Hematopoietic multipotent progenitor cell treated with erythropoietin and hydrocortisone succinate and interleukin-3 and kit ligand, for 15 days (in vitro differentiated cells): ENCODE measurements around the gene CSNK1E.

ENCODE experiments used
- DNase-seq: peaks from one replicate; pipeline ENCODE4 v3.0.0-alpha.2; 2015; ENCODE audit warnings: low spot score

Gene CSNK1E

DNA sequence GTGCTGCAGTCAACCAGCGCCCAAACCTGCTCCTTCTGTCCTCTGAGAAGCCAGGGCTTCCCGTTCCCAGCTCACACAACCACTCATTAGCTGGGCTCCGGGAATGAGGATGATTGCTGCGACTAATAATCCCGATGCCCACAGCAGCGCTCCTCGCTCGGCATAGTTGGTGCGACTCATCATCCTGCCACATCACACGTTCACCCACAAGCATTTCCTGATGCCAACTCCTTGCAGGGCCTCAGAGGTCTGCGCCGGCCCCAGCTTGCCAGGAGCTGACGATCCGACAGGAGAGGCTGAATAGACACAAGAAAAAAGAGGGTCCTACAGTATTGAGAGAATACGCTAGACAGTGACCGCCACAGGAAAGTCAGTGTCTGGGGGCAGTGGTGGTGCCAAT lies 10.6 kb upstream of the CSNK1E start:
- no peak for DNase-seq

DNA sequence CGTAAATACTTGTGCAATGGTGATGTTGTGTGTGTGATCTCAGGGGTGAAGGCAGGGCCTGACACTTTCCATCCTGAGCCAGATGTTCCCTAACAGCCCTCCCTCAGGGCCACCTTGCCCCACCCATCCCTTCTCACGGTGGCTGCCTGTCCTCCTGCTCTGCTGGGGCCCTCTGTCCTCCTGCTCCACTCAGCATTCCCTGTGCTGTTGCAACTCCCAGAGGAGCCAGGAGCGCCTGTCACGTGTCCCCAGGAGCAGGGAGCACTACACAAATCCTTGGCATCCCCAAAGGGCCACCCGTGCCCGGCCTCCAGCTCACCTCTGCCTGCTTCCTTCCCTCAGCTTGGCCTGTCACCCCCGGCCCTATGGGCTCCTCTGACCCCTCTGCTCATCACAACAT lies 10.2 kb upstream of the CSNK1E start:
- DNase-seq = no peak

DNA sequence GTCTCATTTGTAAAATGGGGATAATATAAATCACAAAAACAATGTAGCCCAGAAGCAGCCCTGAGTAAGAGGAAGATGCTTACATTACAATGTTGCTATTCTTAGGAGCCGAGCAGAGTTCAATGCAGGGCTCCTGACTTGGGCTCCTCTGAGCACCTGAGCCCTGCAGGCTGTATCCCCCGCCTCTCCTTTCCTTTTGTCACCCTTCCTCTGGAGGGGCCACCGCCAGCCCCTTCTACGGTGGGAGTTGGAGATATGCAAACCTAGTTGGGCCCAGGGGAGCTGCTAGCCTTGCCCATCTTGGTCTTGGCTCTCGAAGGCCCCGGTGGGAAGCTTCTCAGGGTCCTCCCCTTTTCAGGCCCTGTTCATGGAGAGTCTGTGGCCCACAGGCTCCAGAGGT lies 8.4 kb upstream of the CSNK1E start:
- no peak for DNase-seq

DNA sequence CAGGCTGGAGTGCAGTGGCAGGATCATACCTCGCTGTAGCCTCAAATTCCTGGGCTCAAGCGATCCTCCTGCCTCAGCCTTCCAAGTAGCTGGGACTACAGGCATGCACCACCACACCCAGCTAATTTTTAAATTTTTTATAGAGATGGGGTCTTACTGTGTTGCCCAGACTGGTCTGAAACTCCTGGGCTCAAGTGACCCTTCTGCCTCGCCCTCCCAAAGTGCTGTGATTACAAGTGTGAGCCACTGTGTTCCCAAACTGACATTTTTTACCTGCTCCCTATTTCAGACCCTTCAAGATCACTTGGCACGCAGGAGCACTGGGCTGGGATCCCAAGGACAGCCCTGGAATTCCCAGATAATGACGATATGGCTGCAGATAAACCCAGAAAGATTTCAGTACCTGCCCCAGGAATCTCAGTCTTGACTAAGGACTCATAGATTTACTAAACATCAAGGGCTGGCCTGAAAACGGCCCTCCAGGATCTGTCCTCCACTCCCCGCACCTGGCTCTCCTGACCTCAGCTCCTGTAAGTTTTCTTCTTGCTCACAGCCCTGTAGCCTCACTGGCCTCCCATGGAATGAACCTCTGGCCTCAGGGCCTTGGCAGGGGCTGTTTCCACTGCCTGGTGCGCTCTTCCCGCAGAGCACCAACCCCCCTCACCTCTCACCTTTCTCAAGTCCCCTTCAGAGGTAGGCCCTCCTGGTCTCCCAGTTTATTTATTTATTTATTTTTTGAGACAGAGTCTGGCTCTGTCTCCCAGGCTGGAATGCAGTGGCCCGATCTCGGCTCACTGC lies 3.6 kb upstream of the CSNK1E start:
- no peak for DNase-seq

DNA sequence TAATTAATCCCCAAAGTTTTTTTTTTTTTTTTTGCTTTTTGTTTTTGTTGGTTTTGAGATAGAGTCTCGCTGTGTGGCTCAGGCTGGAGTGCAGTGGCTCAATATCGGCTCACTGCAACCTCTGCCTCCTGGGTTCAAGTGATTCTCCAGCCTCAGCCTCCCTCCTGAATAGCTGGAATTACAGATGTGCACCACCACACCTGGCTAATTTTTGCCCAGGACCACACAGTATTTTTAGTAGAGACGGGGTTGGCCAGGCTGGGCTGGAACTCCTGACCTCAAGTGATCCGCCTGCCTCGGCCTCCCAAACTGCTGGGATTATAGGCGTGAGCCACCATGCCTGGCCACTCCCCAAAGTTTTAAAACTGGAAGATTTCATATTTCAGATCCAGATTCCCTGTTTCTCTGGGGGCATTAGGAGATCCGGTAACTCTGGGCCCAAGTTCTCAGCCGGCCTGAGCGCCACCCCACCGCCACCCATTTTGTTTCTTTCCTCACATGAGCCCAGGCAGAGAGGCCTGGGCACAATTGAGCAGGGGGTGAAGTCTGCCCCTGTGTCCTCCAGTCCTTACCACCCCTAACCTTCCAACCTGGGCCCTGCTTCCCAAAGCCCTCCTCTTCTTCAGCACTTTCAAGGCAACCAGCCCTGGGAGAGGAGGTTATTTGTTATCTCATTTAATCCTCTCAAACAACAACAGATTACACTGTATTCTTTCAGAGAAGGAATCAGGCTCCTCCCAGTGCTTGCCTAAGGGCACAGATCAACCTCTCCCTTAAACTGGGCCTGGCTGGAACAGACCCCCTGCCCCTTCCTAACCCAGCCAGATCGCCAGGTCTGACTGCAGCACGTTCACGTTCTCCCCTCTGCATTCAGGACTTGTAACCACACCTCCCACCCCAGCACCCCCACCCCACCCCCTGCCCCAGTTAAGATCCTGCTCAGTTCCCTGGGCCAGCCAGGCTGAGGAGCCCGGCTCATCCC lies 1.9 kb upstream of the CSNK1E start:
- no peak for DNase-seq

DNA sequence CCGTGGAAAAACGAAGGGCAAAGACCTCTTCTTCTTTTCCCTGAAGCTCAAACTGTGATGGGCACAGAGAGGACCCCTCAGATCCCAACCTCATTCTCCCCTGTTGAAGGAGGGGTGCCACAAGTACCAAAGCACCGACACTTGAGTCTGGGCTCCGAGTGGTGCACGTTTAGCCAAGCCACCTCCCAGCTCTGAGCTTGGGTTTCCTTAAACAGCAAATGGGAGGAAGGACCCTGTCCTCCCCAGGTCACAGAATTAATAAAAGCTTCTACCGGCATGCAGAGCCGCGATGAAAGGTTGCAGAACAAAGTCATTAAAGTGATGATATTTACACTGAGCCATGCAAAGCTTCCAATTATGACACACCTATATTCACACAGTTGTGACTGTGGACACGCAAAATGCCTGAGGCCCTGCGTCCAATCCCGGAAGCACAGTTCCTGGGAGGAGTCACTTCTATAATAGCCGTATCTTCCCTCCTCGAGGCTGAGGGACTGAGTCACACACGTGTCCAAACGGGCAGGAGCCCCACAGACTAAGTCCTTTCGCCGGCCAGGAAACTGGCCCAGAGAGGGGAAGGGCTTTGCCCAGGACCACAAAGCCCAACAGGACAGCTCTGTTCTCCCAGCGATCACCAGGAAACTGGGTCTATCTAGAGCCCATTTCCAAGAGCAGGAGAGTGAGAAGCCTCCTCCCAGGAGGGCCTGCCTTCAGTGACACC lies 922 bp upstream of the CSNK1E start:
- peak; percentile 53 for DNase-seq

DNA sequence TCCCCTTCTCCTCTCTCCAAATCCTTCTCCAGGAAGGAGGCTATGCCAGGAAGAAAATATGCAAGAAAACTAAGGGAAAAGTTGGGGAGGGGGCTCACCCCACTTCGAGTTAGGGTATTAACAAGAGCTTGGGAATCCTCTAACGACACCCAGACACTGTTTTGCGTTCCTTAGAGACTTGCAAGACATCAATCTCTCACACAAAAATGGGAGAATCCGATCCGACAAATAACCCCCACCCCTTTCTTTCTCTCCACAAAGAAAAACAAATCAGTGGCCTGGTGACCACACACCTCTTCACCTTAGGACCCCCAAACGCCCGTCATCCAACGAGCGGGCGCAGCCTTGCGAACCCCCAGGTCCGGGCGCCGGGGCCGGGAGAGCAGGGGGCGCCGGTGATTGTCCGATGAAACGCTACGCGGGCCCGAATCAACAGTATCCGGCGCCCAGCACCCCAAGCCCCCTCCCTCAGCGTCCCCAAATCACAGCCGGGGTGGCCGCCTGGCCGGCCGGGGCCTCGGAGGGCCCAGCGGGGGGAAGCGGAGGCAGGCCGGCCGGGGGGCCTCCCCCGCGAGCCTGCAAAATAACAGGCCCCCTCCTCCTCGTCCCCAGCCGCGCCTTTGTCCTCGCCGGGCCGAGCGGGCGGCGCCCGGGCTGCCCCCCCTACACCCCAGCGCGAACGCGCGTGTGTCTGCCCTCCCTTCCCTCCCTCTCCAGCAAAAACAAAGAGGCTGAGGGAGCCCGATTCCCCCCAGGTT lies 690 bp downstream of the CSNK1E start:
- no peak for DNase-seq

DNA sequence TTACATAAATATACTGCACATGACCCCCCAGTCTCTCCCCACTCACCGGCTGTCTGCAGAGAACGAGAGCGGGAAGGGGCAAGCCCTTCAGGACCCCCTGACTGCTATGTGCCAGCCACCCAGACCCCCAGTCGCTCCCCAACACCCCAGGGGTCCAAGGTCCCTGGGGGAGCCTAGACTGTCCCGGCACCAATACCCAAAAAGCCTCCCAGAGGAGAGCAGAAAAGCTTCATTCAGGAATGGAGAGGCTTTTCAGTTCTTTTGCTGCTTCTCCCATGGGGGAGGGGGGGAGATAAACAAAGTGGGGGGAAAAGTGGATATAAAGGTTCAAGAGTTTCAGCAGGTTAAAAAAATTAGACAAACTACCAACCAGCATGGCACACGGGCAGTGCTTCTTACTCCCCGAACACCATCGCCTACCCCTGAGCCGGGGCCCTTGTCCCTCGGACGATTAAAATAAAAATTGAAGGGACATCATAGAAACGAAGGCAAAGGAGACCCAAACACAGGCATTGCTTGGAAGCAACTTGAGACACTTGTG lies 1.3 kb downstream of the CSNK1E start:
- DNase-seq = no peak

DNA sequence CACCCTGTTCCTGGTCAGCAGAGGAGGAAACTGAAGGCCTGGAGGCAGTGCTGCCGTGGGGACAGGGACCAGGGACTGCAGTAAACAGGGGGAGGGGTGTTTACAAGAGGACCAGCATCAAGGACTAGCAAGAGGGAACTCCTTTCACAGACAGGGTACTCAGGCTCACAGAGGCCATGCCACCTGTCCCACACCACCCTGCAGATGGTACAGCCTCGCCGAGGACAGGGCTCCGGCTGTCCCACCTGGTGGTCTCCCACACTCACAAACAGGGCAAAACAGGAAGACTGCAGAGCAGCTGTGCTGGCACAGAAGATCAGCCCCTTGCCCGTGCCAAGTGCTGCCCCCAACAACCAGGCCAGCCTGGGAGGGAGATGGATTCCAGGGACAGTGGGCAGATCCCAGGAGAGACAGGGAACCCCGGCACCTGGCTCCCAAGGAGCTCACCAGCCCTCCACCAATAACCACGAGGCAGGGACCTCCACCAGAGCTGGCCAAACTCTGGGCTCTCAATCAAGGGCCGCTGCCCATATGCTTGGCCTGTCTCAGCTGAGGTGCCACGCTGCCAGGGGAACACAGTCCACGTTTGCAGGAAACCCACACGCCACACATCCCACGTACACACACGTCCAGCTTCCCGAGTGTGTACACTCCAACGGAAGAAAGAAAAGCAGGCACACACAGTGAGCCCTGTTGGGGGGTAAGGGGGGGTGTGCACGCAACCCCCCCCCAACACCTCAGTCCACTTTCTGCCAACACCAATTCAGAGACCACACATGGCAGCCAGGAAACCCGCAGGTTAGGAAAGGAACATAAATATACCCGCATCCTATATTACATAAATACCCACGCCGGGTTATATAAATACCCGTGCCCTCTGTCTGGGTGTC lies 2.1 kb downstream of the CSNK1E start:
- no peak for DNase-seq

DNA sequence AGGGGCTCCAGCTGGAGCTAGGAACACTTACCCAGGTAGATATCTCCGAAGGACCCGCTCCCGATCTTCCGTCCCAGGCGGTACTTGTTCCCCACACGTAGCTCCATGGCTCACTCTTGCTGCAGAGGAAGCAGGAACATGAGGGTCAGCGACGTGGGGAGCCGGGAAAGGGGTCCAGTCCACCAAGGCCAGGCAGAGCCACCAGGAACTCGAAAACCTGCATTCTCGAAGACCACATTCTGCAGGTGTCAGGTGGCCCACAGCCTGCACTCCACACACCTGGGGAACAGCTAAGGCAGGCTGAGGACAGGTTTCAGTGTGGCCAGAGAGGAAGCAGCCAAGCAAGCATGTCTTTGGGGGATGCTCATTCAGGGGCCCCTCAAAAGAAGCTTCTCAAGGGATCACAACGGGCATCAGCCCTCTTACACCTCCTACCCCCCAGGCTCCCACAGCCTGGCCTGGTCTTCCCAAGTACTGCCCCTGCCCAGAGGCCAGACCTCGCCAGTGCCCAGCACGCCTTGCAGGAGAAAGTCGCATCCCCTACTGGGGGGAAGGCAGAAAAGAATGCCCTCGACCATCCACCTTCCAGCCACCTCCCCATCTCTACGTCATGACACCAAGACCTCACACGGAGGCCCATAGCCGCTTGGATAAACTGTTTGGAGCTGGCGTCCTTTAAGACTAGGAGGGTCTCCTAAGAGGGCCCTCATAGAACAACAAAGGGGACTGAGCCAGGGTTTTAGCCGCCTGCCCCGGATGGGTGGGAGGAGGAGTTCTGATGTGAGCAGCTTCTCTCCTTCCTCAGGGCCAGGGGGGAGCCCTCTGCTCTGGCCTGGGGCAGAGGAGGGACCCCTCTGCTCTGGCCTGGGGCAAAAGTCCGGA lies 2.9 kb downstream of the CSNK1E start:
- DNase-seq = no peak

DNA sequence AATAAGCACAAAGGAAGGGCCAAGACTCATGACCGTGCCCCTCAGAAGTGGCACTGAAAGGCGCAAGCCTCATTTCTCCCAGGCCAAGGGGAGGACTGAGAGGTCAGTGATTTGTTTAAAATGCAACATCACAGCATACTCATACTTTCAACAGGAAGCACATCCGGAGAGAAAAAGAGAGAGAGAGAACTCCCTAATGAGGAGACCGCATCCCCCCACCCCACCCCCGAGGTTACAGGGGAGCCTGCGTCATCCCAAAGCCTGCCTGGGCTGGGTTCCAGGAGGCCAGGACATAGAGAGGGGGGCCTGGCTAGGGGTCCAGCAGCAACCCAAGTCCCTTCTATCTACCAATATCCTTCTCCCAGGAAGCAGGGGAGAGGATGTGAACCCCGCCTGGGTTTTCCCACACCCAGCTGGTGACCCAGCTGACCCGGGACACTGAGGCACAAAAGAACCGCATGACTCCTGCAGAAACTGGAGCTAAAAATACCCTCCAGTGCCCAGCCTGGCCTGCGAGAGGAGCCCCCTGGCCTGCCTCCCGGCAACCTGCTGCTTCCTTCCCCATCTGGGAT lies 3.8 kb downstream of the CSNK1E start:
- no peak for DNase-seq

DNA sequence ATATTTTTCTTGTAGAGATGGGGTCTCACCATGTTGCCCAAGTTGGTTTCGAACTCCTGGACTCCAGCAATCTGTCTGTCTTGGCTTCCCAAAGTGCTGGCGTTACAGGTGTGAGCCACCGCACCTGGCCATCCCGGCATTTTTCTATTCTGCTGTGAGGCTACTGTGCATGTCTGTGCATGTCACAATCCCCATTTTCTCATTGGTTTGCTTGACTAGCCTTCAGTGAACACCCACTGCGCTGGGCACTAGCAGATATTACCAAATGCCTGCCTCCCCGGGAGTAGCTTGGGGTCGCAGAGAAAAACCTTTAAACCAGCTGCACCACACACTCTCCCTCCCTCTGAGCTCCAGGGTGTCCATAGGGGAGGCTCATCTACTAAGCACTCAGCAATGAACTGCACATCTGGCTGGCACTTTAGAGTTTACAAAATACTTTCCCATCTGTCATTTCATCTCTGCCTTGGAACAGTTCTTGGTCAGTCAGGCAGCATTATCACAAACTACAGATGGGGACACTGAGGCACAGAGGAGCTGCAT lies 4.9 kb downstream of the CSNK1E start:
- DNase-seq = no peak

DNA sequence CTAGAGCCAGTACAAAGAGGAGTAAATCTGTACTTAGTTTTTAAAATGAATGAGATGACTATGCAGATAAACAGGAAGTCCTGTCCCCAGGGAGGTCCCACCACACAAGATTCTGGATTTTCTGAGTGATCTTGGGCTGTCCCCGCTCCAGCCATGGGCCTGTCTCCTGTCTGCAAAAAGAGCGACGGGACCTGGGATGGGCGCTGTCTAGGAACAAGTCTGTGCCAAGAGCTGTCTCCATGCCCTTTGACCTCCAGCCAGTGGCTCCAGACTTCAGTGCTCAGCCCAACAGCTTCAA lies 6.0 kb downstream of the CSNK1E start:
- DNase-seq = no peak

DNA sequence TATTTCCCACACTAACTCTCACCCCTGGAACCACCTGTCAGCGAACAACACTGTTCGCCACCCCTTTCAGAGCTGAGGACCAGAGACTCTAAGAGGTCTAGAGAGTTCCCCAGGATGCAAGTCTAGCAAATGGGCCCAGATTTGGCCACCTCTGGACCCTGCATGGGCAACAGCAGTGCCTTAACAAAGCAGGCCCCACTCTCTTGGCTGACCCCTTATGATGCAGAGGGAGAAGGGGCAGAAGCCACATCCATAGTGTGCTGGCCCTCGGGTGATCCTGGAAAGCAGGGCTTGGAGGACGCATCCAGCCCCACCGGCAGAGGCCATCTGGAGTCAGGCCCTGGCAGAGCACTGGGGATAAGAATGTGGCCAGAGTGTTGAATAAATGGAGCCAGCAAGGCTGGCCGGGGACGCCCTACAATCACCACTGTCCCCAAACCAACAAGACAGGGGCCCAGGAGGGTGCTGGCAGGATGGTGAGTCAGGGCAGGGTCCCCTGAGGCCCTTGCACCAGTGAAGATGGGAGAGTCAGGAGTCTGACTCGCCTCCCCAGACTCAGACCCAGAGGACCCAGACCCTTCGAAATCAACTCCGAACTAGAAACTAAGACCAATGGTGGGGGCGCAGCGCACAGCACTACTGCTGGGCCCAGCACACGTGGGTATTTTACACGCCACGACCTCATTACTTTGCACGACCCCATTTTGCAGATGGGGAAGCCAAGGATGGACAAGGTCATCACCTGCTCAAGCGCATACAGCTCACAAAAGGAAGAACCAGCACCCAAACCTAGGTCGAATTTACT lies 6.5 kb downstream of the CSNK1E start:
- DNase-seq = no peak

DNA sequence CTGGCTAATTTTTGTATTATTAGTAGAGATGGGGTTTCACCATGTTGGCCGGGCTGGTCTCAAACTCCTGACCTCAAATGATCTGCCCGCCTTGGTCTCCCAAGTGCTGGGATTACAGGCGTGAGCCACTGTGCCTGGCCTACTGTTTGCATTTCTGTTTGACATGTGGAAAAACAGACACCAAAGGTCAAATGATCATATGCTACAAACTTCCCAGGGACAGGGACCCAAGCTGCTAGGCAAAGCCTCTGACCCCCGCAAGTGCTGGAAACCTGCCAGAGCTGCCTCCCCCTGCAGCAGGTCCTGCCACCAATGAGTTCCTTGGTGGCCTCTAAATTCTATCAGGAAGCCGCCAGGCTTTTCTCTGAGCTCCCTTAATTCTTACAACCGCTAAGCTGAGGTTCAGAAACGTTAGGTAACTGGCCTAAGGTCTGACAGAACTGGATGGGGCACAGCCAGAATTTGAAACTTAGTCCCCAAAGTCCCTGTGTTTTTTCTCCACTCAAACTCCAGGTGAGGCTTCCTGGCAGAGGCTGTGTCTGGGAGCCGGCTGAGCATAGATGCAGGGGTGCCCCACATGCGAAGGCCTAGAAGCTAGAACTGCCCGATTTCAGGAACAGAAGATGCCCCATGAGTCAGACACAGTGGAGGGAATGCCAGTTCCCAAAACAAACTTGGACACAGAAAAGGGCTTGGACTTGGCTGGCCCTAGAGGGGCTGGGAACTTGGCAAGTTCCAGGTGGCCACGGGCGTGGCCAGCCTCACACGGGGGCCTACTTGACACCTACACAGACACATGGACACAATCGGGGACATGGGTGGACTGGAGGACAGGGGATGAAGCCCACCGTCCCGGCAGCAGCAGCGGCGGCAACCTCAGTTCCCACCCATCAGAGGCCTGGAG lies 7.4 kb downstream of the CSNK1E start:
- no peak for DNase-seq

DNA sequence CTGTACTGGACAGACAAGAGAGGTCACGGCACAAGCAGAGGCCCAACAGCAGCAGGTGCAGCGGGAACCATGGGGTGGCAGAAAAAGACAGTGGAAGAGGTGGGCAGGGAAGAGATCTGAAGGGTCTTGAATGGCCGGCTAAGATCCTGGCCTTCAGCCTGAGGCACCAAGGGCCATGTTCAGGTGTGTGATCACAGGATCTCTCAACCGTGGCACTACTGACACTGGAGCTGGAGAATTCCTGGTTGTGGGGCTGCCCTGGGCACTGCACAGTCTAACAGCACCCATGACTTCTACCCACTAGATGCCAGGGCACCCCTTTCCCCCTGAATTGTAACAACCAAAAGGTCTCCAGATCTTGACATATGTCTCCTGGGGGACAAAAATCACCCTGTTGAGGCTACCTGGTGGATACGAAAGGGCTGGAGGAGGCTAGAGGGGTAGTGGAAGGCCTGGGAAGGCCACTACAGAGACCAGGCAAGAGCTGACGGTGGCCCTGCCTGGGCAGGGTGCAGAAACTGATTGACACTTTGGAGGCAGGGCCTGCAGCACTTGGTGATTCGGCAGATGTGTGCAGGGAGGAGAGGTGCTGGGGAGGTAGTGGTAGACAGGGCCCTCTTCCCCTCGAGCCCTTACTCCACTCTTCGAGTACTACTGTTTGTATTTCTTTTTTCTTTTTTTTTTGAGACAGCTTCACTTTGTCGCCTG lies 8.3 kb downstream of the CSNK1E start:
- DNase-seq = no peak
